H9 (cell line): ENCODE measurements around the gene TMCO2. TPM values are rescaled to one million over a fixed set of nuclear protein-coding genes. Genes with fewer than 3 reads are reported as not detected.

Experiments
- DNase-seq: peaks from one replicate; pipeline ENCODE4 v3.0.0-alpha.2; 2017
- H2AFZ ChIP-seq: one replicate; pipeline ENCODE4 v1.6.1; 2013; ENCODE audit warnings: mild to moderate bottlenecking, low read length, control low read depth, moderate library complexity
- H2AK5ac ChIP-seq: 2 replicates; pipeline ENCODE4 v1.6.1; 2013; ENCODE audit warnings: low read length, control low read depth, mixed read lengths; ENCODE audit not compliant: insufficient read length
- H2BK120ac ChIP-seq: one replicate; pipeline ENCODE4 v1.6.1; 2013; ENCODE audit warnings: low read depth, mild to moderate bottlenecking, low read length, control low read depth, inconsistent platforms; ENCODE audit not compliant: poor library complexity, severe bottlenecking
- H2BK12ac ChIP-seq: 2 replicates; pipeline ENCODE4 v1.6.1; 2013; ENCODE audit warnings: low read length, control low read depth, mixed read lengths, low read depth; ENCODE audit not compliant: insufficient read length
- H2BK15ac ChIP-seq: 2 replicates; pipeline ENCODE4 v1.6.1; 2013; ENCODE audit warnings: low read depth, low read length, control low read depth
- H2BK20ac ChIP-seq: one replicate; pipeline ENCODE4 v1.6.1; 2013; ENCODE audit warnings: low read depth, mild to moderate bottlenecking, low read length, control low read depth, inconsistent platforms; ENCODE audit not compliant: poor library complexity, severe bottlenecking
- H2BK5ac ChIP-seq: 2 replicates; pipeline ENCODE4 v1.6.1; 2013; ENCODE audit warnings: low read length, control low read depth, mixed read lengths; ENCODE audit not compliant: insufficient read length
- H3K14ac ChIP-seq: 2 replicates; pipeline ENCODE4 v1.6.1; 2013; ENCODE audit warnings: low read length, control low read depth; ENCODE audit not compliant: insufficient read depth
- H3K18ac ChIP-seq: 2 replicates; pipeline ENCODE4 v1.6.1; 2013; ENCODE audit warnings: low read depth, mild to moderate bottlenecking, mixed read lengths, low read length, control low read depth; ENCODE audit not compliant: insufficient read length
- H3K23ac ChIP-seq: 2 replicates; pipeline ENCODE4 v1.6.1; 2013; ENCODE audit warnings: low read length, control low read depth, mixed read lengths, low read depth; ENCODE audit not compliant: insufficient read length
- H3K23me2 ChIP-seq: 2 replicates; pipeline ENCODE4 v1.6.1; 2013; ENCODE audit warnings: low read depth, mild to moderate bottlenecking, mixed read lengths, low read length, control low read depth; ENCODE audit not compliant: insufficient read length, poor library complexity, severe bottlenecking
- H3K27ac ChIP-seq: 2 replicates; pipeline ENCODE4 v1.5.1; 2013; ENCODE audit warnings: low read length, control low read depth, mixed read lengths, low read depth; ENCODE audit not compliant: insufficient read length
- H3K27me3 ChIP-seq: 2 replicates; pipeline ENCODE4 v1.6.1; 2013; ENCODE audit warnings: low read length, control low read depth, inconsistent platforms; ENCODE audit not compliant: insufficient read depth
- H3K4ac ChIP-seq: 2 replicates; pipeline ENCODE4 v1.6.1; 2013; ENCODE audit warnings: low read depth, mild to moderate bottlenecking, control low read depth, inconsistent platforms, low read length, moderate library complexity
- H3K4me1 ChIP-seq: 2 replicates; pipeline ENCODE4 v1.6.1; 2013; ENCODE audit warnings: low read length, control low read depth, inconsistent platforms; ENCODE audit not compliant: insufficient read depth
- H3K4me2 ChIP-seq: 2 replicates; pipeline ENCODE4 v1.6.1; 2013; ENCODE audit warnings: low read length, control low read depth, mixed read lengths; ENCODE audit not compliant: insufficient read length, insufficient read depth
- H3K56ac ChIP-seq: 2 replicates; pipeline ENCODE4 v1.6.1; 2013; ENCODE audit warnings: low read depth, mild to moderate bottlenecking, mixed read lengths, low read length, control low read depth; ENCODE audit not compliant: insufficient read length
- H3K79me1 ChIP-seq: 2 replicates; pipeline ENCODE4 v1.6.1; 2013; ENCODE audit warnings: low read depth, mild to moderate bottlenecking, moderate library complexity, low read length, control low read depth, inconsistent platforms; ENCODE audit not compliant: insufficient read depth, poor library complexity, severe bottlenecking
- H3K79me2 ChIP-seq: 2 replicates; pipeline ENCODE4 v1.6.1; 2013; ENCODE audit warnings: low read length, control low read depth, inconsistent platforms; ENCODE audit not compliant: insufficient read depth
- H3K9ac ChIP-seq: 2 replicates; pipeline ENCODE4 v1.6.1; 2013; ENCODE audit warnings: low read length, control low read depth, mixed read lengths; ENCODE audit not compliant: insufficient read length; ENCODE audit errors: extremely low read depth
- H3K9me3 ChIP-seq: one replicate; pipeline ENCODE4 v1.6.1; 2013; ENCODE audit warnings: low read depth, low read length, inconsistent platforms; ENCODE audit not compliant: control insufficient read depth
- H3T11ph ChIP-seq: one replicate; pipeline ENCODE4 v1.6.1; 2013; ENCODE audit warnings: mild to moderate bottlenecking, low read length, control low read depth, inconsistent platforms
- H4K20me1 ChIP-seq: one replicate; pipeline ENCODE4 v1.6.1; 2013; ENCODE audit not compliant: control insufficient read depth, insufficient read length, insufficient read depth
- H4K5ac ChIP-seq: 2 replicates; pipeline ENCODE4 v1.6.1; 2013; ENCODE audit warnings: low read depth, mild to moderate bottlenecking, mixed read lengths, low read length, control low read depth; ENCODE audit not compliant: insufficient read length
- H4K8ac ChIP-seq: replicated peaks from 2 replicates; pipeline ENCODE4 v1.6.1; 2013; ENCODE audit warnings: low read length, control low read depth, mixed read lengths, low read depth; ENCODE audit not compliant: insufficient read length
- H4K91ac ChIP-seq: 2 replicates; pipeline ENCODE4 v1.6.1; 2013; ENCODE audit warnings: low read depth, mild to moderate bottlenecking, moderate library complexity, mixed read lengths, low read length, control low read depth; ENCODE audit not compliant: insufficient read length
- H3K27ac Mint-ChIP-seq, 3 experiments: 2 replicates in 2 of 3; 3 replicates in 1 of 3; pipeline ENCODE4 v1.8.0; 2020 to 2021; ENCODE audit warnings: mixed read lengths in 3 of 3, mild to moderate bottlenecking in 1 of 3, moderate library complexity in 1 of 3
- H3K27me3 Mint-ChIP-seq: 2 replicates; pipeline ENCODE4 v1.8.0; 2021; ENCODE audit warnings: low read depth, mild to moderate bottlenecking, moderate library complexity, mixed read lengths
- H3K36me3 Mint-ChIP-seq, 3 experiments: 2 replicates in 2 of 3; 3 replicates in 1 of 3; pipeline ENCODE4 v1.8.0; 2020 to 2021; ENCODE audit warnings: low read depth in 3 of 3, mixed read lengths in 3 of 3; ENCODE audit not compliant: insufficient read depth in 1 of 3
- H3K4me1 Mint-ChIP-seq, 2 experiments: 2 replicates each; pipeline ENCODE4 v1.8.0; 2020; ENCODE audit warnings: mixed read lengths in 2 of 2
- H3K4me3 Mint-ChIP-seq, 2 experiments: 2 replicates in 1 of 2; 3 replicates in 1 of 2; pipeline ENCODE4 v1.8.0; 2020 to 2021; ENCODE audit warnings: mild to moderate bottlenecking in 2 of 2, mixed read lengths in 2 of 2, moderate library complexity in 1 of 2
- H3K9me3 Mint-ChIP-seq, 2 experiments: 2 replicates in 1 of 2; 3 replicates in 1 of 2; pipeline ENCODE4 v1.8.0; 2020; ENCODE audit warnings: mild to moderate bottlenecking in 2 of 2, mixed read lengths in 2 of 2, moderate library complexity in 1 of 2
- CTCF ChIP-seq: fragments of 200-600 bp; sonication (generic); conservative IDR thresholded peaks from 3 replicates; pipeline ENCODE4 v1.8.0; 2021; ENCODE audit warnings: antibody characterized with exemption, mild to moderate bottlenecking
- WGBS: extraction: QIAGEN DNeasy Blood & Tissue Kit; methylation state at CpG from one replicate; pipeline ENCODE4 v1.1.7; 2013; ENCODE audit warnings: missing lambda C conversion rate, low lambda C conversion rate, mixed read lengths; ENCODE audit not compliant: insufficient read length; ENCODE audit errors: extremely low coverage; 5-methylcytosine and 5-hydroxymethylcytosine counted together
- total RNA-seq: library from RNA; stranded (reverse); gene quantifications from 2 replicates; pipeline ENCODE4 v1.2.1, GENCODE V29; 2021

The TMCO2 gene
- total RNA-seq, 1 experiment from 2014 or later = not detected

- H2BK20ac ChIP-seq = no peak overlapping the region
- no peaks in the 10 kb centered on the region for H3K79me1 ChIP-seq
- no peaks in the 10 kb centered on the region for H3K27me3 ChIP-seq
- H3K79me2 ChIP-seq = no peaks in the 10 kb centered on the region
- H3K18ac ChIP-seq = no peak overlapping the region
- no peak overlapping the region for H3K14ac ChIP-seq
- no peak overlapping the region for H3T11ph ChIP-seq
- H2AFZ ChIP-seq = no peak overlapping the region
- H3K23ac ChIP-seq = no peak overlapping the region
- H3K4me1 ChIP-seq = no peaks in the 10 kb centered on the region
- no peak overlapping the region for H3K4ac ChIP-seq
- no peak overlapping the region for H3K56ac ChIP-seq
- no peak overlapping the region for H2BK12ac ChIP-seq
- H3K36me3 Mint-ChIP-seq = 0 out of 7 replicates have a peak, but pooled peaks cover 0 to 3% (median 0%) of the 10 kb centered on the region in 3 experiments
- WGBS = no CpG with 5 or more reads among the region's 10 CpGs
- H3K9me3 ChIP-seq = no peaks in the 10 kb centered on the region
- H2AK5ac ChIP-seq = no peak overlapping the region
- no peak overlapping the region for H4K91ac ChIP-seq
- H3K9me3 Mint-ChIP-seq = no peaks in the 10 kb centered on the region
- H3K9ac ChIP-seq = no peak overlapping the region
- no peaks in the 10 kb centered on the region for H3K23me2 ChIP-seq
- no peak overlapping the region for H3K4me2 ChIP-seq
- no peak overlapping the region for H3K4me3 Mint-ChIP-seq
- DNase-seq = no peak
- no peak for TF ChIP-seq CTCF
- H3K27me3 Mint-ChIP-seq = no peaks in the 10 kb centered on the region; the same call in 1 of the 2 replicates
- H3K27ac Mint-ChIP-seq = no peak overlapping the region
- H2BK120ac ChIP-seq = no peak overlapping the region
- no peak overlapping the region for H4K5ac ChIP-seq
- H2BK5ac ChIP-seq = no peak overlapping the region
- no peak overlapping the region for H2BK15ac ChIP-seq
- H4K20me1 ChIP-seq = no peaks in the 10 kb centered on the region
- H3K4me1 Mint-ChIP-seq = no peaks in the 10 kb centered on the region; a peak in 1 of 4 replicates
- no peak overlapping the region for H4K8ac ChIP-seq
- H3K27ac ChIP-seq = no peak overlapping the region
These were observed 53.3 kb downstream of the TMCO2 start for GRCh38 chr1:40301066-40301465.

Other genes with a start within 250 kb of the TMCO2 start
- gene CAP1, start 207.2 kb upstream of the TMCO2 start, total RNA-seq = 255 and 268 TPM in 2 replicates
- gene PPT1, start 150.7 kb upstream of the TMCO2 start, total RNA-seq = 104 and 109 TPM in 2 replicates
- gene RLF, start 86.5 kb upstream of the TMCO2 start, total RNA-seq = 18.4 and 19.2 TPM in 2 replicates
- 47.6 and 47.7 TPM in 2 replicates for gene ZMPSTE24, start 10.3 kb downstream of the TMCO2 start, total RNA-seq
- 4.5 TPM in 2 replicates for gene COL9A2, start 69.3 kb downstream of the TMCO2 start, total RNA-seq
- gene SMAP2, start 125.8 kb downstream of the TMCO2 start, total RNA-seq = 8.2 and 8.7 TPM in 2 replicates
- 16.2 and 17.5 TPM in 2 replicates for gene ZFP69B, start 202.5 kb downstream of the TMCO2 start, total RNA-seq
- 6.8 and 7.6 TPM in 2 replicates for gene ZFP69, start 229.4 kb downstream of the TMCO2 start, total RNA-seq